HEK293T (cell line): Measurements from ENCODE around the gene KIF9.
"Not testable (repeated sequence)": the region's sequence is repeated elsewhere in the genome, so short reads cannot be mapped to it uniquely, and the experiment has no call there.

Experiments
- CTCF ChIA-PET: fragments of 350-600 bp; formaldehyde crosslinking; extraction: SDS; loops from one replicate; lab custom pipeline; 2021; ENCODE audit warnings: antibody characterized with exemption, inconsistent platforms; lab: Yijun Ruan, JAX
- POLR2A ChIA-PET: fragments of 350-600 bp; formaldehyde crosslinking; extraction: SDS; loops from one replicate; lab custom pipeline; 2020; ENCODE audit warnings: antibody characterized with exemption, inconsistent platforms; lab: Yijun Ruan, JAX
- DNase-seq: peaks from one replicate; pipeline ENCODE4 v3.0.0; 2012; ENCODE audit warnings: mixed read lengths; ENCODE audit errors: extremely low spot score
- ARNT ChIP-seq: fragments of 450-650 bp; IDR thresholded peaks from 2 replicates; pipeline ENCODE4 v1.6.1; 2017; ENCODE audit warnings: mild to moderate bottlenecking
- BHLHE40 ChIP-seq: fragments of 450-650 bp; IDR thresholded peaks from 2 replicates; pipeline ENCODE4 v1.6.1; 2016; ENCODE audit warnings: mild to moderate bottlenecking, moderate library complexity, borderline replicate concordance
- CTBP1 ChIP-seq: fragments of 450-650 bp; IDR thresholded peaks from 2 replicates; pipeline ENCODE4 v1.6.1; 2016; ENCODE audit warnings: borderline replicate concordance
- ELF4 ChIP-seq: fragments of 450-650 bp; IDR thresholded peaks from 2 replicates; pipeline ENCODE4 v1.6.1; 2017; ENCODE audit warnings: antibody characterized with exemption
- FOXA1 ChIP-seq: fragments of 450-650 bp; IDR thresholded peaks from 2 replicates; pipeline ENCODE4 v1.6.1; 2016; ENCODE audit warnings: mild to moderate bottlenecking
- FOXK2 ChIP-seq: fragments of 450-650 bp; IDR thresholded peaks from 2 replicates; pipeline ENCODE4 v1.6.1; 2016; ENCODE audit warnings: mild to moderate bottlenecking
- FOXM1 ChIP-seq: fragments of 450-650 bp; IDR thresholded peaks from 2 replicates; pipeline ENCODE4 v1.6.1; 2017; ENCODE audit warnings: mild to moderate bottlenecking, borderline replicate concordance
- HDGF ChIP-seq: fragments of 450-650 bp; IDR thresholded peaks from 2 replicates; pipeline ENCODE4 v1.6.1; 2017; ENCODE audit warnings: antibody characterized with exemption, borderline replicate concordance
- L3MBTL2 ChIP-seq: fragments of 450-650 bp; conservative IDR thresholded peaks from 2 replicates; pipeline ENCODE4 v1.6.1; 2016; ENCODE audit warnings: mild to moderate bottlenecking
- LEF1 ChIP-seq: fragments of 450-650 bp; IDR thresholded peaks from 2 replicates; pipeline ENCODE4 v1.6.1; 2017; ENCODE audit warnings: mild to moderate bottlenecking, borderline replicate concordance
- NFRKB ChIP-seq: fragments of 450-650 bp; IDR thresholded peaks from 2 replicates; pipeline ENCODE4 v1.6.1; 2016; ENCODE audit warnings: mild to moderate bottlenecking, moderate library complexity
- PKNOX1 ChIP-seq: fragments of 450-650 bp; IDR thresholded peaks from 2 replicates; pipeline ENCODE4 v1.6.1; 2016
- SP1 ChIP-seq: fragments of 450-650 bp; IDR thresholded peaks from 2 replicates; pipeline ENCODE4 v1.6.1; 2017
- SUZ12 ChIP-seq: fragments of 450-650 bp; IDR thresholded peaks from 2 replicates; pipeline ENCODE4 v1.6.1; 2016; ENCODE audit warnings: mild to moderate bottlenecking
- TARDBP ChIP-seq: fragments of 450-650 bp; IDR thresholded peaks from 2 replicates; pipeline ENCODE4 v1.6.1; 2016
- ZNF384 ChIP-seq: fragments of 450-650 bp; IDR thresholded peaks from 2 replicates; pipeline ENCODE4 v1.6.1; 2016

KIF9 gene

GRCh38 chr3:47315069-47315647, 32.6 kb upstream of the KIF9 start:
- ChIA-PET POLR2A (no interaction called here), CTCF (interaction anchor here (1.4 kb wide), 1 partner anchor 9 kb away, joined by 10 read pairs; no protein-coding TSS in a partner anchor)
- TF ChIP-seq TARDBP (no peak), ZNF384 (no peak), SUZ12 (no peak), SP1 (no peak), NFRKB (no peak), FOXK2 (no peak), CTBP1 (no peak), ELF4 (no peak), BHLHE40 (no peak), FOXA1 (no peak), L3MBTL2 (no peak), PKNOX1 (no peak), HDGF (no peak), LEF1 (no peak), ARNT (no peak), FOXM1 (no peak)

DNA sequence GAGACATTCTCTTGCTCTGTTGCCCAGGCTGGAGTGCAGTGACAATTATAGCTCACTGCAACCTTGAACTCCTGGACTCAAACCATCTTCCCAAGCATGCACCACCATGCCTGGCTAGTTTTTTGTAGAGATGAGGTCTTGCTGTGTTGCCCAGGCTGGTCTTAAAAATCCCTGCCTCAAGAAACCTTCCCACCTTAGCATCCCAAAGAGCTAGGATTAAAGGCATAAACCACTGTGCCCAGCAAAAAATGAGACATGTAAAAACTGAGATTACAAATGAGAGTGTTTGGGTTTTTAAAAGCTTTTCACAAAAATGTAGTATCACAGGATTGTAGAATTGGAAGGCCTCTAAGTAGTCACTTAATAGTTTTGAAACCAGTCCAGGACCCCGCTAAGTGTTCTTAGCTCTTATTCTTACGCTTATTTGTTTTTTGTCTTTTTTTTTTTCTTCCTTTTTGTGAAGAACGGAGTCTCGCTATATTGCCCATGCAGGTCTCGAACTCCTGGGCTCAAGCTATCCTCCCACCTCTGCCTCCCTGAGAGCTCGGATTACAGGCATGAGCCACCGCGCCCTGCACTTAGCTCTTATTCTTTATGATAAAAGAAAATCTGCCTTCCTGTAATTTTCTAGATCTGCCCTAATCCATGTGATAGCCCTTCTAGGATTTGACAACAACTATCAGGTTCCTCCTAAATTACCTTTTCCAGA, 31.6 kb upstream of the KIF9 start:
- CTCF ChIA-PET: interaction anchor here (0.6 to 1.4 kb wide), 4 partner anchors 9 to 826 kb away, joined by 3 to 10 read pairs (median 3); no protein-coding TSS in a partner anchor
- DNase-seq: no peak
- POLR2A ChIA-PET: interaction anchor here (1.0 kb wide), 1 partner anchor 10 kb away, joined by 3 read pairs; no protein-coding TSS in a partner anchor
- TF ChIP-seq TARDBP (no peak), ZNF384 (no peak), NFRKB (no peak), BHLHE40 (no peak), FOXM1 (no peak)

More at GRCh38 chr3:47315069-47315647, 32.6 kb upstream of the KIF9 start:
- no peak for DNase-seq

DNA sequence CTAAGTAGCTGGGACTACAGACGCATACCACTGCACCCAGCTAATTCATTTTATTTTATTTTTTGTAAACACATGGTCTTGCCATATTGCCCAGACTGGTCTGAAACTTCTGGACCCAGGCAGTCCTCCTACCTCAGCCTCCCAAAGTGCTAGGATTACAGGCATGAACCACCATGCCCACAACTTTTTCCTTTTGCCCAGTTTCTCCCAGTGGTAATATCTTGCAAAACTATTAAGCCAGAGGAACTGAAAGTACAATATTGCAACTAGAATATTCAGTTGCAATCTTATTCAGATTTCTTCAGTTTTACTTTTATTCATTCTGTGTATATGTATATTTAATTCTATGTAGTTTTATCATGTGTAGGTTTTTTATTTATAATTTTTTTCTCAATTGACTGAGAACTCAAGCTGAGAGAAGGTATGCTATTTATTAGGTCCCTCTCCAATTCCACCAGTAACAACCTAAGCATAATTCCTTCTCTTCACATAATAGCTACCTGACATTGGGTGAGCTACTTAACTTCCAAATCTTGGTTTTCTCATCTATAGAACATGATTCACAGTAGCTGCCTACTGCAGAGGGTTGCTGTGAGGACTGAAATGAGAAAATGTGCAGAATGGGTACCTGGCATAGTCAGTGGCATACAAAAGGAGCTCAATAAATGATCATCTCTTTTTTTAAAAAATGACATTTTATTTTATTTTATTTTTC, 30.9 kb upstream of the KIF9 start:
- TF ChIP-seq SP1 (no peak), HDGF (no peak), SUZ12 (no peak)
- DNase-seq: no peak
- CTCF ChIA-PET: interaction anchor here (0.6 to 1.4 kb wide), 4 partner anchors 10 to 825 kb away, joined by 3 to 10 read pairs (median 3); no protein-coding TSS in a partner anchor
- POLR2A ChIA-PET: interaction anchor here (1.0 kb wide), 1 partner anchor 9 kb away, joined by 3 read pairs; no protein-coding TSS in a partner anchor

DNA sequence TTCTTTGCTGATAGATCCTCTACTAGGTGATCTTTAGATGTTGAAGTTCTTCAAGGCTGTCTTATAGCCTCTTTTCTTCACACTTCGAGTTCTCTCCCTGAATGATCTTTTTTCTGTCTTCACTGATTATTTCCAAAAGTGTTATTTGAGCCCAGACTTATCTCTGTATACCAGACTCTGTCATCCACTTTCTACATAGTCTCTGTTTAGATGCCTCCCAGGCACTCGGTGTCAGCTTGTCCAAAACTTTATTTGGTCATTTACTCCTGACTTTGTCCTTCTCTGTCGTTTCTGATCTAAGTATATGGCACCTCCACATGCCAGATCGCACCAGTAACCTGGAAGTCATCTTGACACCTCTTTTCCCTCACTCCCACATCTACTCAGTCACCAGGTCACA, 27.8 kb upstream of the KIF9 start:
- ChIA-PET CTCF (no interaction called here), POLR2A (no interaction called here)
- no peak for DNase-seq
- TF ChIP-seq HDGF: no peak
- TF ChIP-seq FOXA1: no peak
- TF ChIP-seq FOXK2: no peak
- TF ChIP-seq L3MBTL2: no peak
- TF ChIP-seq ARNT: no peak
- no peak for TF ChIP-seq SP1
- no peak for TF ChIP-seq TARDBP

DNA sequence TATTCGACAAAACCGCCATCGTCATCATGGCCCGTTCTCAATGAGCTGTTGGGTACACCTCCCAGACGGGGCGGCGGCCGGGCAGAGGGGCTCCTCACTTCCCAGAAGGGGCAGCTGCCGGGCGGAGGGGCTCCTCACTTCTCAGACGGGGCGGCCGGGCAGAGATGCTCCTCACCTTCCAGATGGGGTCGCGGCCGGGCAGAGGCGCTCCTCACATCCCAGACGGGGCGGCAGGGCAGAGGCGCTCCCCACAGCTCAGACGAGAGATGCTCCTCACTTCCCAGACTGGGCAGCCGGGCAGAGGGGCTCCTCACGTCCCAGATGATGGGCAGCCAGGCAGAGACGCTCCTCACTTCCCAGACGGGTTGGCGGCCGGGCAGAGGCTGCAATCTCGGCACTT, 26.6 kb upstream of the KIF9 start:
- CTCF ChIA-PET, DNase-seq, POLR2A ChIA-PET: not testable (repeated sequence)

DNA sequence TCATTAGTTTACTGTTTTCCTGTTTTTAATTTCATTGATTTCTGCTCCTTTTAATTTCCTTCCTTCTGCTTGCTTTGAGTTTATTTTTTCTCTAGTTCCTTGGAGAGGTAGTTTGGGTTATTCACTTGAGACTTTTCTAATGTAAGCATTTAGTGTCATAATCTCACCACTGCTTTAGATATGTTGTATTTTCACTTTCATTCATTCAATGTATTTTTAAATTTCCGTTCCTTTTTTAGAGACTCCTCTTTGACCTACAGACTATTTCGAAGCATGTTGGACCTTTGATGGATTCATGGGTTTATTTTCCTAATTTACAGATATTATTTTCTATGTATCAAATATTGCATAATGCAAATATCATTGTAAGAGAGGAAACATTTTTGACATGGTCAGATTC, 23.4 kb upstream of the KIF9 start:
- TF ChIP-seq BHLHE40 (no peak), FOXA1 (no peak), NFRKB (no peak), TARDBP (no peak), L3MBTL2 (no peak), PKNOX1 (no peak), ELF4 (no peak), SUZ12 (no peak), HDGF (no peak), ARNT (no peak), FOXK2 (no peak), ZNF384 (no peak), FOXM1 (no peak), LEF1 (no peak)
- ChIA-PET CTCF (interaction anchor here (1.2 kb wide), 1 partner anchor 18 kb away, joined by 4 read pairs; no protein-coding TSS in a partner anchor), POLR2A (no interaction called here)
- DNase-seq: no peak

- no peak for DNase-seq
- ChIA-PET CTCF (interaction anchor here (0.9 kb wide), 1 partner anchor 23 kb away, joined by 3 read pairs; no protein-coding TSS in a partner anchor), POLR2A (interaction anchor here (1.2 kb wide), 1 partner anchor 215 kb away, joined by 3 read pairs; no protein-coding TSS in a partner anchor)
Measured at GRCh38 chr3:47301456-47301855, 18.9 kb upstream of the KIF9 start.

More at GRCh38 chr3:47301456-47301855, 18.9 kb upstream of the KIF9 start:
- TF ChIP-seq NFRKB: no peak
- no peak for TF ChIP-seq FOXM1
- no peak for TF ChIP-seq HDGF
- TF ChIP-seq ELF4: no peak
- TF ChIP-seq L3MBTL2: no peak
- no peak for TF ChIP-seq PKNOX1
- TF ChIP-seq ZNF384: no peak
- no peak for TF ChIP-seq ARNT
- no peak for TF ChIP-seq SP1
- no peak for TF ChIP-seq SUZ12
- TF ChIP-seq TARDBP: no peak
- TF ChIP-seq FOXK2: no peak
- no peak for TF ChIP-seq CTBP1
